ENCODE measurements around the gene FMO1. TPM values are rescaled to one million over a fixed set of nuclear protein-coding genes. Genes with fewer than 3 reads are reported as not detected.
A peak's percentile ranks its signal among the peaks of the same experiment; 100 is the strongest.
"Not testable (repeated sequence)": the region's sequence is repeated elsewhere in the genome, so short reads cannot be mapped to it uniquely, and the experiment has no call there.

Gene FMO1
- total RNA-seq, 2 donors from 2014 or later: 0.21 TPM; not detected in 1

GRCh38 chr1:171265686-171266085 lies 17.4 kb downstream of the FMO1 start:
- ATAC-seq: no peak
- no peak for DNase-seq
- intact Hi-C loops (cut with DNase I, micrococcal nuclease): no loop called here

GRCh38 chr1:171266930-171267329 lies 18.6 kb downstream of the FMO1 start:
- no peak for DNase-seq
- intact Hi-C loops (cut with DNase I, micrococcal nuclease): no loop called here
- no peak for ATAC-seq

GRCh38 chr1:171267391-171267790 lies 19.1 kb downstream of the FMO1 start:
- intact Hi-C loops (cut with DNase I, micrococcal nuclease): no loop called here
- DNase-seq (no peak), ATAC-seq (no peak)

GRCh38 chr1:171270806-171271205 lies 22.5 kb downstream of the FMO1 start:
- no peak for ATAC-seq

GRCh38 chr1:171277534-171277933 lies 29.2 kb downstream of the FMO1 start:
- DNase-seq (no peak), ATAC-seq (no peak)
- intact Hi-C loops (cut with DNase I, micrococcal nuclease): no loop called here

More at GRCh38 chr1:171270806-171271205, 22.5 kb downstream of the FMO1 start:
- DNase-seq: no peak
- intact Hi-C loops (cut with DNase I, micrococcal nuclease): no loop called here

- intact Hi-C loops (cut with DNase I, micrococcal nuclease): no loop called here
- ATAC-seq (no peak), DNase-seq (no peak)
Observed at GRCh38 chr1:171279234-171279633, 30.9 kb downstream of the FMO1 start.

GRCh38 chr1:171279678-171280077 lies 31.4 kb downstream of the FMO1 start:
- intact Hi-C loops (cut with DNase I, micrococcal nuclease): no loop called here
- DNase-seq (no peak), ATAC-seq (no peak)

GRCh38 chr1:171280599-171280998 lies 32.3 kb downstream of the FMO1 start:
- ATAC-seq: no peak
- no peak for DNase-seq
- intact Hi-C loops (cut with DNase I, micrococcal nuclease): no loop called here

GRCh38 chr1:171286032-171286705 lies 37.9 kb downstream of the FMO1 start:
- no peak for DNase-seq
- no peak for ATAC-seq
- intact Hi-C loops (cut with DNase I, micrococcal nuclease): no loop called here

GRCh38 chr1:171290621-171291020 lies 42.3 kb downstream of the FMO1 start:
- DNase-seq: no peak
- intact Hi-C loops (cut with DNase I, micrococcal nuclease): no loop called here
- peak; percentile 89 for ATAC-seq

- no peak for ATAC-seq
- intact Hi-C loops (cut with DNase I, micrococcal nuclease): no loop called here
- no peak for DNase-seq
Observed at GRCh38 chr1:171292799-171293198, 44.5 kb downstream of the FMO1 start.

GRCh38 chr1:171295383-171295782 lies 47.1 kb downstream of the FMO1 start:
- ATAC-seq; DNase-seq; intact Hi-C loops (cut with DNase I, micrococcal nuclease): not testable (repeated sequence)

GRCh38 chr1:171295821-171296220 lies 47.5 kb downstream of the FMO1 start:
- no peak for DNase-seq
- intact Hi-C loops (cut with DNase I, micrococcal nuclease): no loop called here

GRCh38 chr1:171296897-171297296 lies 48.6 kb downstream of the FMO1 start:
- intact Hi-C loops (cut with DNase I, micrococcal nuclease): no loop called here
- ATAC-seq (no peak), DNase-seq (no peak)

More at GRCh38 chr1:171295821-171296220, 47.5 kb downstream of the FMO1 start:
- ATAC-seq: no peak

GRCh38 chr1:171298696-171299095 lies 50.4 kb downstream of the FMO1 start:
- ATAC-seq (no peak), DNase-seq (no peak)
- intact Hi-C loops (cut with DNase I, micrococcal nuclease): no loop called here

- ATAC-seq (no peak), DNase-seq (no peak)
- intact Hi-C loops (cut with DNase I, micrococcal nuclease): no loop called here
Observed at GRCh38 chr1:171299342-171299741, 51.0 kb downstream of the FMO1 start.

GRCh38 chr1:171300401-171300800 lies 52.1 kb downstream of the FMO1 start:
- intact Hi-C loops (cut with DNase I, micrococcal nuclease): no loop called here

GRCh38 chr1:171310661-171311087 lies 62.4 kb downstream of the FMO1 start:
- no peak for ATAC-seq
- DNase-seq: no peak
- intact Hi-C loops (cut with DNase I, micrococcal nuclease): loop anchor here in 1 of 2 donors (10.0 kb wide), 2 partner anchors 66 to 346 kb away; partner anchors contain the start of gene FMO1

More at GRCh38 chr1:171300401-171300800, 52.1 kb downstream of the FMO1 start:
- ATAC-seq (no peak), DNase-seq (no peak)

- no peak for ATAC-seq
- intact Hi-C loops (cut with DNase I, micrococcal nuclease): loop anchor here in 1 of 2 donors (10.0 kb wide), 2 partner anchors 67 to 347 kb away; partner anchors contain the start of gene FMO1
- no peak for DNase-seq
Observed at GRCh38 chr1:171311771-171312558, 63.7 kb downstream of the FMO1 start.

- intact Hi-C loops (cut with DNase I, micrococcal nuclease): loop anchor here in 1 of 2 donors (10.0 kb wide), 2 partner anchors 69 to 349 kb away; partner anchors contain the start of gene FMO1
- DNase-seq (no peak), ATAC-seq (peak; percentile 19)
Observed at GRCh38 chr1:171313319-171313834, 65.1 kb downstream of the FMO1 start.

All from left colon (tissue), 2 donors.